NCI-H1694 treated with DMSO at 0.1 percent for 48 hours (cell line): ENCODE data around the gene PSMF1.

Source experiments
- DNase-seq: peaks from one replicate; lab custom pipeline; 2025; lab: John Stamatoyannopoulos, UW

Gene PSMF1

GRCh38 chr20:1164871-1165270 is 46.5 kb downstream of the PSMF1 start:
- no peak for DNase-seq

GRCh38 chr20:1165521-1165920 is 47.1 kb downstream of the PSMF1 start:
- DNase-seq: no peak

- DNase-seq: no peak
Measured at GRCh38 chr20:1165941-1166340, 47.5 kb downstream of the PSMF1 start.

- DNase-seq: no peak
Measured at GRCh38 chr20:1166948-1167720, 48.7 kb downstream of the PSMF1 start.

- no peak for DNase-seq
Measured at GRCh38 chr20:1169224-1169623, 50.8 kb downstream of the PSMF1 start.

- no peak for DNase-seq
Measured at GRCh38 chr20:1171461-1172093, 53.2 kb downstream of the PSMF1 start.

GRCh38 chr20:1173698-1174097 is 55.3 kb downstream of the PSMF1 start:
- DNase-seq: no peak

GRCh38 chr20:1174787-1175186 is 56.4 kb downstream of the PSMF1 start:
- no peak for DNase-seq

GRCh38 chr20:1177680-1178079 is 59.3 kb downstream of the PSMF1 start:
- DNase-seq: no peak

- no peak for DNase-seq
Measured at GRCh38 chr20:1178103-1178502, 59.7 kb downstream of the PSMF1 start.

- DNase-seq: no peak
Measured at GRCh38 chr20:1178623-1179022, 60.2 kb downstream of the PSMF1 start.

GRCh38 chr20:1180949-1181348 is 62.5 kb downstream of the PSMF1 start:
- no peak for DNase-seq

- no peak for DNase-seq
Measured at GRCh38 chr20:1182106-1182505, 63.7 kb downstream of the PSMF1 start.

GRCh38 chr20:1183153-1183552 is 64.8 kb downstream of the PSMF1 start:
- DNase-seq: no peak

- DNase-seq: no peak
Measured at GRCh38 chr20:1184260-1184637, 65.8 kb downstream of the PSMF1 start.

- DNase-seq: no peak
Measured at GRCh38 chr20:1184638-1185315, 66.4 kb downstream of the PSMF1 start, which contains the start of gene TMEM74B. TMEM74B (minus strand) TSS chr20:1184981; CDS start chr20:1183801, 1,180 bp downstream.

- no peak for DNase-seq
Measured at GRCh38 chr20:1185316-1185741, 66.9 kb downstream of the PSMF1 start.

GRCh38 chr20:1185790-1186334 is 67.5 kb downstream of the PSMF1 start:
- DNase-seq: no peak

- no peak for DNase-seq
Measured at GRCh38 chr20:1186367-1186991, 68.1 kb downstream of the PSMF1 start.

GRCh38 chr20:1187605-1188171 is 69.3 kb downstream of the PSMF1 start:
- DNase-seq: no peak

- no peak for DNase-seq
Measured at GRCh38 chr20:1188347-1188746, 69.9 kb downstream of the PSMF1 start.

GRCh38 chr20:1189827-1190226 is 71.4 kb downstream of the PSMF1 start:
- no peak for DNase-seq
